ENCODE data around the gene CACNA2D2. TPM values are rescaled to one million over a fixed set of nuclear protein-coding genes. Genes with fewer than 3 reads are reported as not detected.

The CACNA2D2 gene
- total and polyA plus RNA-seq, 2 of the 13 experiments (the other 11 are each of a cell fraction or from before 2014, with no cell fraction given), result not detected

- peak; percentile 86 for TF ChIP-seq YEATS2 (CRISPR knock-in tag; IDR thresholded peaks at IDR 0.05; ENCODE audit: borderline replicate concordance)
- 0 out of 2 replicates have a peak, but pooled peaks have one; percentile 18 for TF ChIP-seq ZNF253 (CRISPR knock-in tag; IDR thresholded peaks at IDR 0.05; ENCODE audit: borderline replicate concordance)
- TF ChIP-seq RARG (CRISPR knock-in tag; IDR thresholded peaks at IDR 0.05; ENCODE audit: low read depth), result peak; percentile 79
- 0 out of 2 replicates have a peak, but pooled peaks have one; percentile 10 for TF ChIP-seq TBX3 (IDR thresholded peaks at IDR 0.05; ENCODE audit: borderline replicate concordance)
- 0 out of 2 replicates have a peak, but pooled peaks have one; percentile 20 for TF ChIP-seq ZNF263 (CRISPR knock-in tag; IDR thresholded peaks at IDR 0.05)
- no peak for TF ChIP-seq SNAPC5 (CRISPR knock-in tag; IDR thresholded peaks at IDR 0.05; ENCODE audit: borderline replicate concordance)
- no peak for TF ChIP-seq REXO4 (CRISPR knock-in tag; IDR thresholded peaks at IDR 0.05; ENCODE audit: borderline replicate concordance)
- no peak; the same call in 1 of the 2 replicates for TF ChIP-seq GFI1 (CRISPR knock-in tag; IDR thresholded peaks at IDR 0.05; ENCODE audit: borderline replicate concordance)
- TF ChIP-seq RFX3 (CRISPR knock-in tag; IDR thresholded peaks at IDR 0.05), result no peak
- no peak for TF ChIP-seq ZNF512 (CRISPR knock-in tag; IDR thresholded peaks at IDR 0.05)
- TF ChIP-seq STAT5B (CRISPR knock-in tag; IDR thresholded peaks at IDR 0.05), result 0 out of 2 replicates have a peak, but pooled peaks have one; percentile 34
- TF ChIP-seq ZBTB34 (CRISPR knock-in tag; IDR thresholded peaks at IDR 0.05), result peak; percentile 59; the same call in 1 of the 2 replicates
- no peak for TF ChIP-seq ZBTB37 (CRISPR knock-in tag; IDR thresholded peaks at IDR 0.05)
- TF ChIP-seq THYN1 (CRISPR knock-in tag; IDR thresholded peaks at IDR 0.05; ENCODE audit: borderline replicate concordance, low read depth), result no peak
- peak; percentile 22; the same call in 1 of the 2 replicates for TF ChIP-seq ZNF746 (CRISPR knock-in tag; IDR thresholded peaks at IDR 0.05)
- no peak for TF ChIP-seq TCF12 (IDR thresholded peaks at IDR 0.05)
- no peak for TF ChIP-seq TCF12 (CRISPR knock-in tag; IDR thresholded peaks at IDR 0.05)
- peak; percentile 23; the same call in 1 of the 2 replicates for TF ChIP-seq BHLHE40 (IDR thresholded peaks at IDR 0.05; ENCODE audit: low read length)
- no peak for TF ChIP-seq KAT2B (IDR thresholded peaks at IDR 0.05; ENCODE audit: borderline replicate concordance, low read depth, low read length)
- peak; percentile 55 for TF ChIP-seq ZNF18 (CRISPR knock-in tag; IDR thresholded peaks at IDR 0.05; ENCODE audit: insufficient replicate concordance)
- no peak for TF ChIP-seq MIER2 (CRISPR knock-in tag; IDR thresholded peaks at IDR 0.05)
- peak; percentile 92 for TF ChIP-seq ZNF781 (CRISPR knock-in tag; IDR thresholded peaks at IDR 0.05; ENCODE audit: borderline replicate concordance, not compliant biosample characterization)
- peak; percentile 77; the same call in 1 of the 2 replicates for TF ChIP-seq ZNF788 (CRISPR knock-in tag; IDR thresholded peaks at IDR 0.05; ENCODE audit: borderline replicate concordance)
These were observed 144.3 kb downstream of the CACNA2D2 start, which contains the start of gene TMEM115 (continued) for GRCh38 chr3:50358911-50359759.

Measured in HepG2 (cell line).